Activated naive CD4-positive, alpha-beta T cell treated with anti-CD3 and anti-CD28 coated beads, Interleukin-2, amount 50 U/mL, for 72 hours (primary cell): ENCODE data around the gene JAKMIP3. TPM values are rescaled to one million over a fixed set of nuclear protein-coding genes. Genes with fewer than 3 reads are reported as not detected.
A peak's percentile ranks its signal among the peaks of the same experiment; 100 is the strongest.

ENCODE experiments used
- ATAC-seq, 2 donors: fragments of 150-1000 bp; cut with Tn5 transposase; 2 replicates each; pipeline ENCODE4 v1.10.0; 2021; ENCODE audit warnings: mild to moderate bottlenecking in 2 of 2, moderate library complexity in 2 of 2
- DNase-seq, 2 donors: peaks; one replicate each; pipeline ENCODE4 v3.0.0; 2021 to 2022; ENCODE audit warnings: low spot score in 2 of 2
- H3K27ac Mint-ChIP-seq, 2 donors: one replicate each; pipeline ENCODE4 v1.8.0; 2022; ENCODE audit warnings: mild to moderate bottlenecking in 2 of 2, mixed read lengths in 2 of 2
- H3K36me3 Mint-ChIP-seq, 2 donors: one replicate each; pipeline ENCODE4 v1.8.0; 2022; ENCODE audit warnings: mixed read lengths in 2 of 2
- H3K9me3 Mint-ChIP-seq, 2 donors: one replicate each; pipeline ENCODE4 v1.8.0; 2022; ENCODE audit warnings: mixed read lengths in 2 of 2
- total RNA-seq, 2 donors: library from RNA; stranded (reverse); gene quantifications; one replicate each; pipeline ENCODE4 v1.2.3, GENCODE V29; 2022

Gene JAKMIP3
- total RNA-seq, 2 donors from 2014 or later = 0.82 to 1.6 TPM

GRCh38 chr10:132110713-132111112, 45.0 kb downstream of the JAKMIP3 start:
- Mint-ChIP-seq H3K36me3 (no peaks in the 10 kb centered on the region), H3K27ac (no peak overlapping the region), H3K9me3 (no peaks in the 10 kb centered on the region)
- DNase-seq (no peak), ATAC-seq (no peak)

- Mint-ChIP-seq H3K9me3 (no peaks in the 10 kb centered on the region), H3K36me3 (no peaks in the 10 kb centered on the region), H3K27ac (no peak overlapping the region)
- no peak for ATAC-seq
- DNase-seq = peak in 1 of 2 donors; percentile 30
Observed at GRCh38 chr10:132111121-132111731, 45.5 kb downstream of the JAKMIP3 start.

GRCh38 chr10:132111871-132112341, 46.2 kb downstream of the JAKMIP3 start:
- DNase-seq (peak in 1 of 2 donors; percentile 30), ATAC-seq (no peak)
- no peaks in the 10 kb centered on the region for H3K36me3 Mint-ChIP-seq
- no peaks in the 10 kb centered on the region for H3K9me3 Mint-ChIP-seq
- H3K27ac Mint-ChIP-seq = peak overlapping the region in 1 of 2 donors; percentile 16

GRCh38 chr10:132112611-132113010, 46.9 kb downstream of the JAKMIP3 start:
- Mint-ChIP-seq H3K9me3 (no peaks in the 10 kb centered on the region), H3K36me3 (no peaks in the 10 kb centered on the region), H3K27ac (peak overlapping the region in 1 of 2 donors; percentile 16)
- ATAC-seq (no peak), DNase-seq (peak in 1 of 2 donors; percentile 18)

- ATAC-seq (no peak), DNase-seq (no peak)
- H3K36me3 Mint-ChIP-seq = no peaks in the 10 kb centered on the region
- H3K9me3 Mint-ChIP-seq = no peaks in the 10 kb centered on the region
- H3K27ac Mint-ChIP-seq = no peak overlapping the region
Observed at GRCh38 chr10:132113206-132113605, 47.5 kb downstream of the JAKMIP3 start.

GRCh38 chr10:132113766-132114365, 48.1 kb downstream of the JAKMIP3 start:
- Mint-ChIP-seq H3K36me3 (no peaks in the 10 kb centered on the region), H3K9me3 (no peaks in the 10 kb centered on the region)
- ATAC-seq = no peak

GRCh38 chr10:132114953-132115520, 49.3 kb downstream of the JAKMIP3 start:
- ATAC-seq (no peak), DNase-seq (peak in 1 of 2 donors; percentile 48)
- Mint-ChIP-seq H3K27ac (no peak overlapping the region), H3K36me3 (no peaks in the 10 kb centered on the region), H3K9me3 (no peaks in the 10 kb centered on the region)

More at GRCh38 chr10:132113766-132114365, 48.1 kb downstream of the JAKMIP3 start:
- no peak overlapping the region for H3K27ac Mint-ChIP-seq
- peak in 1 of 2 donors; percentile 26 for DNase-seq

Other genes starting within 250 kb of the JAKMIP3 start
- gene PPP2R2D, start 164.9 kb upstream of the JAKMIP3 start, total RNA-seq = 10 to 100 TPM; 36.2 to 41.6 TPM
- gene BNIP3, start 84.0 kb upstream of the JAKMIP3 start, total RNA-seq = 100 to 1,000 TPM in 1 of 2 donors, 10 to 100 TPM in 1; 21.4 to 182 TPM
- 10 to 100 TPM in 1 of 2 donors, 1 to 10 TPM in 1; 2.8 to 65.2 TPM for gene DPYSL4, start 121.0 kb downstream of the JAKMIP3 start, total RNA-seq
- gene STK32C, start 242.0 kb downstream of the JAKMIP3 start, total RNA-seq = 10 to 100 TPM; 14.5 to 25.5 TPM